GM06990 (cell line): ENCODE results near the gene TMEM214.

Experiments
- DNase-seq: peaks from one replicate; pipeline ENCODE4 v3.0.0-alpha.2; 2011; ENCODE audit not compliant: insufficient read length; ENCODE audit errors: extremely low read depth
- H3K27me3 ChIP-seq: replicated peaks from 2 replicates; pipeline ENCODE4 v1.6.0; 2011; ENCODE audit warnings: low read length; ENCODE audit not compliant: control insufficient read depth, insufficient read depth
- H3K36me3 ChIP-seq: 2 replicates; pipeline ENCODE4 v1.5.1; 2011; ENCODE audit warnings: low read length; ENCODE audit not compliant: control insufficient read depth, insufficient read depth
- H3K4me3 ChIP-seq: replicated peaks from 2 replicates; pipeline ENCODE4 v1.5.1; 2011; ENCODE audit warnings: low read depth, mild to moderate bottlenecking, control low read depth, low read length
- TF ChIP-seq, protein P1 (sequence below): IDR thresholded peaks from 2 replicates; pipeline ENCODE4 v1.5.1; 2011; ENCODE audit warnings: low read length, control low read depth, mild to moderate bottlenecking, inconsistent platforms; ENCODE audit not compliant: insufficient read depth, poor library complexity, severe bottlenecking

The TMEM214 gene

DNA sequence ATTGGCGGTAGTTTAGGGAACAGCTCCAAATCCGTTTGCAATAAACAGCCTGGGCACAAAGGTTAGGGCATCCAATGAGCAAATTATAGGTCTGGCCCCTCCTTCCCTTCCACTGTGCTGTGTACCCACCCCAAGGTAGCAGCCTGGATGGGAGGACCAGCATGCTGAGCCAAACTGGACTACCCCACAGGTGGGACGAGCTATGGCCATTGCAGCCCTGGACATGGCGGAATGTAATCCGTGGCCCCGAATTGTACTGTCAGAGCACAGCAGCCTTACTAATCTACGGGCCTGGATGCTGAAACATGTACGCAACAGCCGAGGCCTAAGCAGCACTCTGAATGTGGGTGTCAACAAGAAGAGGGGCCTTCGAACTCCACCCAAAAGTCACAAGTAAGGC lies 25.4 kb downstream of the TMEM214 start:
- TF ChIP-seq, protein P1, sequence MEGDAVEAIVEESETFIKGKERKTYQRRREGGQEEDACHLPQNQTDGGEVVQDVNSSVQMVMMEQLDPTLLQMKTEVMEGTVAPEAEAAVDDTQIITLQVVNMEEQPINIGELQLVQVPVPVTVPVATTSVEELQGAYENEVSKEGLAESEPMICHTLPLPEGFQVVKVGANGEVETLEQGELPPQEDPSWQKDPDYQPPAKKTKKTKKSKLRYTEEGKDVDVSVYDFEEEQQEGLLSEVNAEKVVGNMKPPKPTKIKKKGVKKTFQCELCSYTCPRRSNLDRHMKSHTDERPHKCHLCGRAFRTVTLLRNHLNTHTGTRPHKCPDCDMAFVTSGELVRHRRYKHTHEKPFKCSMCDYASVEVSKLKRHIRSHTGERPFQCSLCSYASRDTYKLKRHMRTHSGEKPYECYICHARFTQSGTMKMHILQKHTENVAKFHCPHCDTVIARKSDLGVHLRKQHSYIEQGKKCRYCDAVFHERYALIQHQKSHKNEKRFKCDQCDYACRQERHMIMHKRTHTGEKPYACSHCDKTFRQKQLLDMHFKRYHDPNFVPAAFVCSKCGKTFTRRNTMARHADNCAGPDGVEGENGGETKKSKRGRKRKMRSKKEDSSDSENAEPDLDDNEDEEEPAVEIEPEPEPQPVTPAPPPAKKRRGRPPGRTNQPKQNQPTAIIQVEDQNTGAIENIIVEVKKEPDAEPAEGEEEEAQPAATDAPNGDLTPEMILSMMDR = no peak
- H3K27me3 ChIP-seq = no peaks in the 10 kb centered on the region
- H3K4me3 ChIP-seq = no peak overlapping the region
- DNase-seq = no peak
- peaks cover 21% of the 10 kb centered on the region for H3K36me3 ChIP-seq

DNA sequence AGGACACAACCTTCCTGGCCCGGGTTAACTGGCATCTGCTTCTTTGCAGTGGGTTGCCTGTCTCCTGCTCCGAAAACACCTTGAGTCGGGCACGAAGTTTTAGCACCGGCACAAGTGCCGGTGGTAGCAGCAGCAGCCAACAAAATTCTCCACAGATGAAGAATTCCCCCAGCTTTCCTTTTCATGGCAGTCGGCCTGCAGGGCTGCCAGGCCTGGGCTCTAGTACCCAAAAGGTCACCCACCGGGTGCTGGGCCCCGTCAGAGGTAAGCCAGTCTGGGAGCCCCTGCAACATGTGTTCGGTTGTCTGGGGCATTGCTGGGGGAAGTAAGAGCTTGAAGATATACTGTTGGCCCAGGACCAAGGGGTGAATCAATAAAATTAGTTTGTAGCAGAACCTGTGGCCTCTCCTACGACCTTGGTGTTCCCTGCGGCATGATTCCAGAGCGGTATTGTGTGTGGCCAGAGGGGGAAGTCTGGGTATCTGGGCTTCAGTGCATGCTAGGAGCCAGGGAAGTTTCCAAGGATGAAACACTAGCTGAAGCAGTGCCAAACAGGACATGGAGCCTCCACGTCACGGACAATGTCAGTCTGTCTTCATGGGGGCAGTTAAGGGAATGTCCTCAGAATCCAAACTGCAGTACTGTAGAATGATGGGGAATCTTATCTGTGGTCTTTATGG lies 26.5 kb downstream of the TMEM214 start:
- Histone ChIP-seq H3K27me3 (no peaks in the 10 kb centered on the region), H3K36me3 (peaks cover 18% of the 10 kb centered on the region), H3K4me3 (no peak overlapping the region)
- TF ChIP-seq, protein P1 = no peak
- no peak for DNase-seq

DNA sequence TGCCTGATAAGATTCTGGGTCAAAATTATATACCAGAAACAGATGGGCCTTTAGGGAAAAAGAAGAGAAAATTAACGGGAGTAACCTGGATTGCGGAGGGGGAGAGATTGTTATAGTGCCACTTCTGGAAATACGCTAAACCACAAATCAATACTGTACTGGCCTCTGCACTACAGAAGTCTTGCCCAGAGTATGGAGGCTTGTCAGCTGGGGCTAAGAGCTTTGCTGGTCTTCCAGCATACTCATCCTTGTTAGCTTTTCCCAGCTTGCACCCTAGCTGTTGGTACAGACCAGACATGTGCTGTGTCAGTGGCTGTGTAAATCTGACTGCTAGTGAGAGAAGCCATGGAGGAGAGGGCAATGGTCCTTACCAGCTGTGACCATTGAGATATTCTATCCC lies 27.6 kb downstream of the TMEM214 start:
- no peak overlapping the region for H3K4me3 ChIP-seq
- peaks cover 15% of the 10 kb centered on the region for H3K36me3 ChIP-seq
- TF ChIP-seq, protein P1 = no peak
- DNase-seq = no peak
- H3K27me3 ChIP-seq = no peaks in the 10 kb centered on the region

DNA sequence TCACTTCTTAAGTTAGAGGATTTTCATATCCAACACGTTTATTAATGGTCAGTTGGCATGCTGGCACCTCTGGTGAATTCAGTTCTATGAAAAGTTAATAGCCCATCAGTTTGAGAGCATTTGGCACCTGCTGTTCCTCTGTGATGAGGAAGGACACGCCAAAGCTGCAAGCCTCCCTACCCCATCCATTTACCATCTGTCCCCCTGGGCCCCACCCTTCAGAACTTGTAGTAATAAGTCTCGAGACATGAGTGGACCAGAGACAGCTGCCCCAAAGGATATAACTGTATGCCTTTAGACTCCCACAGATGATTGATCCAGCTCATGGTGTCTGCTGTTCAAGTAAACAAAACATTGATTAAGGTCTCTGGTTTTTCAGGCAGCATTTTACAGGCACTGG lies 32.4 kb downstream of the TMEM214 start:
- no peak for DNase-seq
- no peaks in the 10 kb centered on the region for H3K27me3 ChIP-seq
- H3K4me3 ChIP-seq = no peak overlapping the region
- TF ChIP-seq, protein P1 = no peak
- H3K36me3 ChIP-seq = peaks cover 21% of the 10 kb centered on the region

DNA sequence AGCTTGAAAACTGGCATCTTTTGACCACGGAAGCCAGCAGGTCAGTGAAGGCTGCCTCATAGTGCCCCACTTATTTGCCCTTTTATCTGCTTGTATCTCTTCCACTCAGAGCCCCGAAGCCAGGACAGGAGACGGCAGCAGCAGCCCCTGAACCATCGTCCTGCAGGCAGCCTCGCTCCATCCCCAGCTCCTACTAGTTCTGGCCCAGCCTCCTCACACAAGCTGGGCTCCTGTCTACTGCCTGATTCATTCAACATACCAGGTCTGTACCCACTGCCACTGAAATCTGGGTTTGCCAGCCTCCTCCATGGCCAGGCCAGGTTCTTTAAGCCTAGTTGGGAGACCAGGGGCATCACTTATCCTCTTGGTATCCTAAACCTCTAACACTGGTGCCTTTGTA lies 34.6 kb downstream of the TMEM214 start:
- H3K27me3 ChIP-seq = no peaks in the 10 kb centered on the region
- TF ChIP-seq, protein P1 = no peak
- no peak overlapping the region for H3K4me3 ChIP-seq
- peaks cover 21% of the 10 kb centered on the region for H3K36me3 ChIP-seq
- DNase-seq = no peak

DNA sequence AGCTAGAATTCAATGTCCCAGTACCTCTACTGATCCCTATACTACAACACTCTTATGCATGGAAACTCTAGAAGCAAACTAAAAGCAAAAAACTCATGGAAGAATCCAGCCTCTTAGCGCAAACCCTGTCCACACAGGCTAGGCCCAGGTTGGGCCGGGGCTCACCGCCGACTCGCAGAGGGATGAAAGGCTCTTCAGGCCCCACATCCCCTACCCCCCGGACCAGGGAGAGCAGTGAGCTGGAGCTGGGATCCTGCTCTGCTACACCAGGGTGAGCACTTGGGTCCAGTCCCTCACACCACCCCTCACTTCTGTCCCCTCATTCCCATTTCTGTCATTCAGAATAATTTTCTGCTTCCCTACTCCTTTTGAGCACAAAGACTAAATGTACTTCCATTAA lies 36.7 kb downstream of the TMEM214 start:
- Histone ChIP-seq H3K27me3 (no peaks in the 10 kb centered on the region), H3K36me3 (peaks cover 21% of the 10 kb centered on the region), H3K4me3 (no peak overlapping the region)
- TF ChIP-seq, protein P1 = no peak
- no peak for DNase-seq
